ENCODE results near the gene HELQ.

- TF ChIP-seq CTCF (IDR thresholded peaks at IDR 0.05; ENCODE audit: low read depth, low read length, missing input control) (no peak), JUND (IDR thresholded peaks at IDR 0.05) (no peak), NR2F2 (IDR thresholded peaks at IDR 0.05) (no peak)
Measured at GRCh38 chr4:83382850-83383249, 72.8 kb downstream of the HELQ start.
